IPS-15b (cell line): ENCODE measurements around the gene GARIN5B.

Experiments
- H3K27me3 ChIP-seq: one replicate; pipeline ENCODE4 v1.6.1; 2013; ENCODE audit warnings: low read length; ENCODE audit not compliant: control insufficient read depth, insufficient read depth
- H3K36me3 ChIP-seq: one replicate; pipeline ENCODE4 v1.6.1; 2013; ENCODE audit warnings: low read length; ENCODE audit not compliant: control insufficient read depth, insufficient read depth
- H3K4me1 ChIP-seq: one replicate; pipeline ENCODE4 v1.6.1; 2013; ENCODE audit warnings: mild to moderate bottlenecking, low read length; ENCODE audit not compliant: control insufficient read depth, insufficient read depth
- H3K4me3 ChIP-seq: one replicate; pipeline ENCODE4 v1.5.1; 2013; ENCODE audit warnings: low read depth, low read length
- H3K9ac ChIP-seq: one replicate; pipeline ENCODE4 v1.6.1; 2013; ENCODE audit warnings: low read depth, mild to moderate bottlenecking, low read length
- H3K9me3 ChIP-seq: one replicate; pipeline ENCODE4 v1.6.1; 2013; ENCODE audit warnings: mild to moderate bottlenecking, low read length; ENCODE audit not compliant: control insufficient read depth, insufficient read depth

The GARIN5B gene

DNA sequence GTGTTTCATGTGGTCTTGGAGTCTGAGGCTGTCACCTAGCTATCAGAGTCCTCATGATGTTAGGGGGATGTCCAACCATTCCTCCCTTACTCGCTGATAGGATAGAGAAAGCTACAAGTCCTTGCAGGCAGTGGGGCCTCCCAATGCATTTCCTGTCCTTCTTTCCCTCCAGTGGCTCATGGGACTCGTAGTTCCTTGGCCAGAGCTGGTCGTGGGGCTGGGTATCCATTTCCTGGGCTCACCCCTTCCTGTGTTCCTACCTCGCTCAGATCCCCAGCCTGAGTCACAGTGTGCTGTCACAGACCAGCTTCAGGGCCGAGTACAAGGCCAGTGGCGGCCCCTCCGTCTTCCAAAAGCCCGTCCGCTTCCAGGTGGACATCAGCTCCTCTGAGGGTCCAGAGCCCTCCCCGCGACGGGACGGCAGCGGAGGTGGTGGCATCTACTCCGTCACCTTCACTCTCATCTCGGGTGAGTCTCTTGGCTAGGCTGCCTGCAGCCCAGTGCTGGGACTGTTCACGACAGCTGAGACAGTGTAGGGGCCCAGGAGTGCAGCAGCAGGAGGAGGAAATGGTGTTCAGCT is 57.0 kb downstream of the GARIN5B start:
- H3K9me3 ChIP-seq, result no peaks in the 10 kb centered on the region
- no peak overlapping the region for H3K9ac ChIP-seq
- no peak overlapping the region for H3K4me3 ChIP-seq
- peaks cover 63% of the 10 kb centered on the region for H3K36me3 ChIP-seq
- H3K27me3 ChIP-seq, result no peaks in the 10 kb centered on the region
- H3K4me1 ChIP-seq, result peaks cover 3% of the 10 kb centered on the region

DNA sequence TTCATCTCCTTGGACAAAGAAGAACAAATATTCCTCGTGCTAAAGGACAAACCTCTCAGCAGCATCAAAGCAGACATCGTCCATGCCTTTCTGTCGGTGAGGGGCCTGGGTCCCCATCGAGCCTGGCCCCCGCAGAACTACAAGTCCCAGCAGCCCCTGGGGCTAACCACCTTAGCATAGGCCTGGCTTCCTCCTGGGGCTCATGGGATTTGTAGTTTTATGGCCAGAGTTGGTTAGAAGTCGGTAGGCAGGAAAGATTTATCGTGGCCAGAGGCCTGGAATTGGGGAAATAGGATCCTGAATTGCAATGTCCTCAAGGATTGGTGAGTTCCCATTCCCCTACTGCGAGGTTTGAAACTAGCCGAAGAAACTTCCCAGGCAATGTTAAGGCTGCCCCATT is 57.6 kb downstream of the GARIN5B start:
- no peaks in the 10 kb centered on the region for H3K9me3 ChIP-seq
- peaks cover 3% of the 10 kb centered on the region for H3K4me1 ChIP-seq
- H3K9ac ChIP-seq, result no peak overlapping the region
- no peaks in the 10 kb centered on the region for H3K27me3 ChIP-seq
- no peak overlapping the region for H3K4me3 ChIP-seq
- peaks cover 62% of the 10 kb centered on the region for H3K36me3 ChIP-seq

DNA sequence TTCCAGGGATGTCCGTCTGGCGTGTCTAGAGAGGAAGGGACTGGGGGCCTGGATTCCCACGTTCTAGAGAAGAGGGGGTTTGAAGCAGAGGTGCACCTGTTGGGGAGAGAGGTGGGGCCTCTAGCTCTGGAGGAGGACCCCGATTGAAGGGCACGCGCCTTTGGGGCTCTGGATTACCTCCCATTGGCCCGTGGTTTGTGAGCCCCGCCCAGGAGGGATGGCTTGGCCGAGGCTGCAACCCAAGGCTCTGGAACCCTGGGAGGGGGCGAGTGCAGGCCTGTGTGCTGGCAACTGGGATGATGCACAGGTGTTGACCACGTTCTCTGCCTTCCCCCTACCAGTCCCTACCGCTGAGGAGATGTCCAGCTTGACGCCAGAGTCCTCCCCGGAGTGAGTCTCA is 58.1 kb downstream of the GARIN5B start:
- Histone ChIP-seq H3K36me3 (peaks cover 57% of the 10 kb centered on the region), H3K4me1 (peaks cover 3% of the 10 kb centered on the region), H3K9ac (no peak overlapping the region), H3K4me3 (no peak overlapping the region), H3K27me3 (no peaks in the 10 kb centered on the region), H3K9me3 (no peaks in the 10 kb centered on the region)
